ENCODE measurements around the gene EPS8L1. TPM values are rescaled to one million over a fixed set of nuclear protein-coding genes. Genes with fewer than 3 reads are reported as not detected.

EPS8L1 gene
- polyA plus RNA-seq, 6 donors from 2014 or later: not detected

GRCh38 chr19:55041627-55042343 is 33.9 kb upstream of the EPS8L1 start:
- Mint-ChIP-seq H3K4me3 (peak overlapping the region in 1 of 8 donors; percentile 25), H3K9me3 (no peaks in the 10 kb centered on the region), H3K27me3 (no peaks in the 10 kb centered on the region), H3K4me1 (peaks cover 8 to 19% (median 16%) of the 10 kb centered on the region in 3 donors), H3K27ac (peak overlapping the region in 4 of 6 donors; percentile 45 to 94 (median 65)), H3K36me3 (peaks cover 0 to 5% of the 10 kb centered on the region in 2 donors)
- DNase-seq (no peak), ATAC-seq (ENCODE audit: low read depth in 2 of 2) (peak in 1 of 2 donors; percentile 14)

DNA sequence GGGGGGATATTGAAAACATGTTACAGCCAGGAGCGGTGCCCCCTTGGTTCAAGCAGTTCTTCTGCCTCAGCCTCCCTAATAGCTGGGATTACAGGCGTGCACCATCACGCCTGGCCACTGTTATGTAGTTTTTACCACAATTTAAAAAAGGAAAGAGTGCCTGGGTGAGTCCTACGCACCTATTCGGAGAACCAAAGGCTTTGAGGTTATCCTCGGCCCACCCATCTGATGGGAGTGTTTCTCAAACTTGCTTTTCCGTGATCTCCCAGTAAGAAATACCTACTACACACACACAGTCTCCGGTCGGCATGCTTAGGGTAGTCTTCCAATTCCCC is 33.4 kb upstream of the EPS8L1 start:
- H3K9me3 Mint-ChIP-seq: no peaks in the 10 kb centered on the region
- DNase-seq (no peak), ATAC-seq (ENCODE audit: low read depth in 2 of 2) (no peak)
- H3K4me1 Mint-ChIP-seq: peaks cover 8 to 19% (median 16%) of the 10 kb centered on the region in 3 donors
- peak overlapping the region in 2 of 8 donors; percentile 25 to 61 for H3K4me3 Mint-ChIP-seq
- H3K36me3 Mint-ChIP-seq: peaks cover 0 to 5% of the 10 kb centered on the region in 2 donors
- no peaks in the 10 kb centered on the region for H3K27me3 Mint-ChIP-seq
- H3K27ac Mint-ChIP-seq: peak overlapping the region in 2 of 6 donors; percentile 45 to 94

GRCh38 chr19:55042688-55043087 is 33.0 kb upstream of the EPS8L1 start:
- Mint-ChIP-seq H3K27me3 (no peaks in the 10 kb centered on the region), H3K4me1 (peaks cover 8 to 19% (median 16%) of the 10 kb centered on the region in 3 donors), H3K36me3 (peaks cover 0 to 5% of the 10 kb centered on the region in 2 donors), H3K9me3 (no peaks in the 10 kb centered on the region), H3K27ac (peak overlapping the region in 2 of 6 donors; percentile 45 to 54), H3K4me3 (peak overlapping the region in 2 of 8 donors; percentile 40 to 61)
- DNase-seq: no peak
- no peak for ATAC-seq (ENCODE audit: low read depth in 2 of 2)

- DNase-seq (no peak), ATAC-seq (ENCODE audit: low read depth in 2 of 2) (no peak)
- Mint-ChIP-seq H3K27ac (no peak overlapping the region), H3K9me3 (no peaks in the 10 kb centered on the region), H3K27me3 (no peaks in the 10 kb centered on the region), H3K36me3 (peaks cover 0 to 5% of the 10 kb centered on the region in 2 donors), H3K4me3 (no peak overlapping the region), H3K4me1 (peaks cover 8 to 19% (median 16%) of the 10 kb centered on the region in 3 donors)
Measured at GRCh38 chr19:55044286-55044685, 31.4 kb upstream of the EPS8L1 start.

DNA sequence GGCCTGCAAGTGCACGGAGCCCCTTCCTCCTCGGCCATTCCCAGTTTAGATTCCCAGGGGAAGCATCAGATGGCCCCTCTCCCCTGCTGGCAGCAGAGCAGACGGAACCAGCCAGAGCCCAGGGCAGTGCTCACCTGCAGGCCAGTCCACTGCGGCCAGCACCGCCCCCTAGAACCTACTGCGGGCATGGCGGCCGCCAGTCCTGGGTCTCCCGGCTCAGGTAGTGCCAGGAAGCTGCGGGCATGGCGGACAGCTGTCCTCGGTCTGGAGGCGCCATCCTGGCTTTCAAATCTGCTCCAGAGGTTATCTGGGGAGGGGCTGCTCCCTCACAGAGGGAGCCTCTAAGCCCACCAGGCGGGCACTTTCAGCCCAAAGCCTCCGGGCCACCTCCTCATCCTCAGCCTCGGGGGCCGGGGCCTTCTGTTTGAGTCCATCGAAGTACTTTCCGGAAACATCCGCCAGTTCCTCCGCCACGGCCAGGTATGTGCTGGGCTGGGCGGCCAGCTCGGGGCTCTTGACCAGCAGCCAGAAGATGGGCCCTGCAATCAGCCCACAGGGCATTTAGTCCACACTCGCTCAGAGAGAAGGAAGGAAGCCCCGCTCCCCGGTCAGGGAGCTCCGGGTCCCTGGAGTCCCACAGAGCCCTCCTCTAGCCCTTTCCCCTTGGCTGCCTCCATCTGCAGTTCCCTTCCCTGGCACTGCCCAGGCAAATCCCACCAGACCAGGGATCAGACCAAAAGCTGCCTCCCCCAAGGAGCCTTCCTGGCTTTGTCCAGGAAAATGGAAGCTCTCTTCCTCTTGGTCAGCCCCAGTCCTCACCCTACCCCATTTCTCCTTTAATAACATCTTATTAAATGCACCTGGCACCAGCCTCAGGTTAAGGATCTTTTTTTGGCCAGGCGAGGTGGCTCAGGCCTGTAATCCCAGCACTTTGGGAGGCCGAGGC is 30.6 kb upstream of the EPS8L1 start:
- H3K9me3 Mint-ChIP-seq: no peaks in the 10 kb centered on the region
- H3K4me3 Mint-ChIP-seq: no peak overlapping the region
- H3K4me1 Mint-ChIP-seq: peaks cover 8 to 19% (median 16%) of the 10 kb centered on the region in 3 donors
- DNase-seq: no peak
- peaks cover 0 to 5% of the 10 kb centered on the region in 2 donors for H3K36me3 Mint-ChIP-seq
- ATAC-seq (ENCODE audit: low read depth in 2 of 2): no peak
- no peak overlapping the region for H3K27ac Mint-ChIP-seq
- H3K27me3 Mint-ChIP-seq: no peaks in the 10 kb centered on the region

GRCh38 chr19:55046975-55047622 is 28.6 kb upstream of the EPS8L1 start:
- DNase-seq (no peak), ATAC-seq (ENCODE audit: low read depth in 2 of 2) (no peak)
- H3K27me3 Mint-ChIP-seq: no peaks in the 10 kb centered on the region
- H3K4me3 Mint-ChIP-seq: no peak overlapping the region
- no peaks in the 10 kb centered on the region for H3K9me3 Mint-ChIP-seq
- peaks cover 0 to 5% of the 10 kb centered on the region in 2 donors for H3K36me3 Mint-ChIP-seq
- H3K27ac Mint-ChIP-seq: no peak overlapping the region
- peaks cover 5 to 8% (median 5%) of the 10 kb centered on the region in 3 donors for H3K4me1 Mint-ChIP-seq

GRCh38 chr19:55047951-55048350 is 27.7 kb upstream of the EPS8L1 start:
- Mint-ChIP-seq H3K36me3 (peaks cover 0 to 5% of the 10 kb centered on the region in 2 donors), H3K27me3 (no peaks in the 10 kb centered on the region), H3K9me3 (no peaks in the 10 kb centered on the region), H3K4me1 (no peaks in the 10 kb centered on the region), H3K4me3 (no peak overlapping the region), H3K27ac (no peak overlapping the region)
- DNase-seq (no peak), ATAC-seq (ENCODE audit: low read depth in 2 of 2) (no peak)

DNA sequence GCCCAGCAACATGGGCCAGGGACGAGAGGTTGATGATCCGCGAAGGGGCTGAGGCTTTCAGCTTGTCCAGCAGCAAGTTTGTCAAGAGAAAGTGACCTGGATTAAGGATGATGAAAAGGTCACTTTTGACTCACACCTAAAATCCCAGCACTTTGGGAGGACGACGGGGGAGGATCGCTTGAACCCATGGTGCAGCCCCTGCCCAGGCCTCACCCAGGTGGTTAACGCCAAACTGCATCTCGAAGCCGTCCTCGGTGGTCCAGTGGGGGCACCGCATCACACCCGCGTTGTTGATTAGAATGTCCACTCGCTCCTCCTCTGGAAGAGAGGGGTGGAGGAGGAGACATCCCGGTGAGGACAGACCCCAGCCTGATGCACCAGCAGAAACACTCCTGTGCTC is 27.2 kb upstream of the EPS8L1 start:
- no peaks in the 10 kb centered on the region for H3K4me1 Mint-ChIP-seq
- H3K9me3 Mint-ChIP-seq: no peaks in the 10 kb centered on the region
- peaks cover 0 to 5% of the 10 kb centered on the region in 2 donors for H3K36me3 Mint-ChIP-seq
- H3K27ac Mint-ChIP-seq: peak overlapping the region in 1 of 6 donors; percentile 44
- ATAC-seq (ENCODE audit: low read depth in 2 of 2) (no peak), DNase-seq (no peak)
- no peaks in the 10 kb centered on the region for H3K27me3 Mint-ChIP-seq
- no peak overlapping the region for H3K4me3 Mint-ChIP-seq

DNA sequence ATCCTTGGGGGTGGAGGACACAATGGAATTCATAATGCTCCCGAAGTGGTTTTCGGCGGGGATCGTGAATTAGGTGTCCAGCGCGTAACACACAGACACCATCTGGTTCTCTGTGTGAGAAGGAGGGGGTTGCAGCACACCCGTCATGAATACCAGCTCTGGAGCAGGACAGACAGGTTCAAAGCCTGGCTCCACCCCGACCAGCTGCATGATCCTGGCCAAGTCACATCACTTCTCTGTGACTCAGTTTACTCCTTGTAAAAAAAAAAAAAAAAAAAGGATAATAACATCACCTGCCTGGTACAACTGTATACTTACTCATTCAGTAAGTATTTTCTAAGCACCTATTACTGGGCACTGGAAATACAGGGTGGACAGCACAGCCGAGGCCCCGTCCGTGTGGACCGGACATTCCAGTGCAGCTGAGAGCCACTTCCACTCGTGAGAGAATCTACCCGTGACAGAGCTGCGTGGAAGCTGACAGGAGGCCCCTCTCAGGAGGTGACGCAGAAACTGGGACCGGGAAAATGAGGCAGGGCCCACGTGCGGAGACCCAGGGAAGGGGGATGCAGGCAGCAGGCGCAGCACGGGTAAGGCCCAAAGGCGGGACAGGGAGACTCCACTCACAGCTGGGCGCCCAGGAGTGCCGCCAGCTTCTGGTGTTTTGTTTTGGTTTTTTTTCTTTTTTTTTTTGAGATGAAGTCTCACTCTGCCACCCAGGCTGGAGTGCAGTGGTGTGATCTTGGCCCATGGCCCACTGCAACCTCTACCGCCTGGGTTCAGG is 24.7 kb upstream of the EPS8L1 start:
- Mint-ChIP-seq H3K4me1 (no peaks in the 10 kb centered on the region), H3K4me3 (no peak overlapping the region), H3K27me3 (no peaks in the 10 kb centered on the region), H3K9me3 (peaks cover 0 to 2% (median 0%) of the 10 kb centered on the region in 7 donors), H3K36me3 (no peaks in the 10 kb centered on the region), H3K27ac (no peak overlapping the region)
- ATAC-seq (ENCODE audit: low read depth in 2 of 2) (no peak), DNase-seq (no peak)

- H3K4me3 Mint-ChIP-seq: no peak overlapping the region
- H3K36me3 Mint-ChIP-seq: peaks cover 7 to 14% of the 10 kb centered on the region in 2 donors
- H3K4me1 Mint-ChIP-seq: no peaks in the 10 kb centered on the region
- no peak for DNase-seq
- H3K27me3 Mint-ChIP-seq: no peaks in the 10 kb centered on the region
- no peak for ATAC-seq (ENCODE audit: low read depth in 2 of 2)
- H3K9me3 Mint-ChIP-seq: peaks cover 0 to 2% (median 0%) of the 10 kb centered on the region in 7 donors
- no peak overlapping the region for H3K27ac Mint-ChIP-seq
Measured at GRCh38 chr19:55053735-55054134, 21.9 kb upstream of the EPS8L1 start.

DNA sequence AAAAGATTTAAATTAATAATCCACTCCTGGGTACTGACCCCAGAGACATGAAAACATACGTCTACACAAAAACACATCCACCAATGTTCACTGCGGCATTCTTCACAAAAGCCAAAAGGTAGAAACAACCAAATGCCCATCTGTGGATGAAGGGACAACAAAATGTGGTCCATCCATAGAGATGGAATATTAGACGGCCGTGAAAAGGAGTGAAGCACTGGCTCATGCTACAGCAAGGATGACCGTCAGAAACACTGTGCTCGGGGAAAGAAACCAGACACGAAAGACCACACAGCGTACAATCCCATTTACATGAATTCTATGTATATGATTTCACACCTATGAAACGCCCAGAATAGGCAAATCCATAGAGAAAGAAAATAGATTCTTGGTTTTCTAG is 18.8 kb upstream of the EPS8L1 start:
- Mint-ChIP-seq H3K36me3 (peaks cover 7 to 15% of the 10 kb centered on the region in 2 donors), H3K27me3 (no peaks in the 10 kb centered on the region), H3K27ac (peak overlapping the region in 1 of 6 donors; percentile 29), H3K9me3 (peaks cover 0 to 2% (median 0%) of the 10 kb centered on the region in 7 donors), H3K4me3 (no peak overlapping the region), H3K4me1 (peaks cover 0 to 17% (median 5%) of the 10 kb centered on the region in 3 donors)
- no peak for DNase-seq
- no peak for ATAC-seq (ENCODE audit: low read depth in 2 of 2)

- H3K27me3 Mint-ChIP-seq: peaks cover 0 to 4% (median 0%) of the 10 kb centered on the region in 3 donors
- H3K4me1 Mint-ChIP-seq: peaks cover 0 to 23% (median 11%) of the 10 kb centered on the region in 3 donors
- peak overlapping the region in 2 of 8 donors; percentile 19 to 22 for H3K4me3 Mint-ChIP-seq
- ATAC-seq (ENCODE audit: low read depth in 2 of 2): no peak
- DNase-seq: no peak
- H3K36me3 Mint-ChIP-seq: peaks cover 7 to 15% of the 10 kb centered on the region in 2 donors
- H3K9me3 Mint-ChIP-seq: peaks cover 0 to 4% (median 0%) of the 10 kb centered on the region in 7 donors
- peak overlapping the region in 2 of 6 donors; percentile 41 to 54 for H3K27ac Mint-ChIP-seq
Measured at GRCh38 chr19:55058781-55059610, 16.7 kb upstream of the EPS8L1 start.
